H9 (cell line): ENCODE results near the gene WSB1. TPM values are rescaled to one million over a fixed set of nuclear protein-coding genes. Genes with fewer than 3 reads are reported as not detected.

Experiments used
- DNase-seq: peaks from one replicate; pipeline ENCODE4 v3.0.0-alpha.2; 2017
- H2AFZ ChIP-seq: one replicate; pipeline ENCODE4 v1.6.1; 2013; ENCODE audit warnings: mild to moderate bottlenecking, low read length, control low read depth, moderate library complexity
- H2AK5ac ChIP-seq: 2 replicates; pipeline ENCODE4 v1.6.1; 2013; ENCODE audit warnings: low read length, control low read depth, mixed read lengths; ENCODE audit not compliant: insufficient read length
- H2BK120ac ChIP-seq: one replicate; pipeline ENCODE4 v1.6.1; 2013; ENCODE audit warnings: low read depth, mild to moderate bottlenecking, low read length, control low read depth, inconsistent platforms; ENCODE audit not compliant: poor library complexity, severe bottlenecking
- H2BK12ac ChIP-seq: 2 replicates; pipeline ENCODE4 v1.6.1; 2013; ENCODE audit warnings: low read length, control low read depth, mixed read lengths, low read depth; ENCODE audit not compliant: insufficient read length
- H2BK15ac ChIP-seq: 2 replicates; pipeline ENCODE4 v1.6.1; 2013; ENCODE audit warnings: low read depth, low read length, control low read depth
- H2BK20ac ChIP-seq: one replicate; pipeline ENCODE4 v1.6.1; 2013; ENCODE audit warnings: low read depth, mild to moderate bottlenecking, low read length, control low read depth, inconsistent platforms; ENCODE audit not compliant: poor library complexity, severe bottlenecking
- H2BK5ac ChIP-seq: 2 replicates; pipeline ENCODE4 v1.6.1; 2013; ENCODE audit warnings: low read length, control low read depth, mixed read lengths; ENCODE audit not compliant: insufficient read length
- H3K14ac ChIP-seq: 2 replicates; pipeline ENCODE4 v1.6.1; 2013; ENCODE audit warnings: low read length, control low read depth; ENCODE audit not compliant: insufficient read depth
- H3K18ac ChIP-seq: 2 replicates; pipeline ENCODE4 v1.6.1; 2013; ENCODE audit warnings: low read depth, mild to moderate bottlenecking, mixed read lengths, low read length, control low read depth; ENCODE audit not compliant: insufficient read length
- H3K23ac ChIP-seq: 2 replicates; pipeline ENCODE4 v1.6.1; 2013; ENCODE audit warnings: low read length, control low read depth, mixed read lengths, low read depth; ENCODE audit not compliant: insufficient read length
- H3K23me2 ChIP-seq: 2 replicates; pipeline ENCODE4 v1.6.1; 2013; ENCODE audit warnings: low read depth, mild to moderate bottlenecking, mixed read lengths, low read length, control low read depth; ENCODE audit not compliant: insufficient read length, poor library complexity, severe bottlenecking
- H3K27ac ChIP-seq: 2 replicates; pipeline ENCODE4 v1.5.1; 2013; ENCODE audit warnings: low read length, control low read depth, mixed read lengths, low read depth; ENCODE audit not compliant: insufficient read length
- H3K27me3 ChIP-seq: 2 replicates; pipeline ENCODE4 v1.6.1; 2013; ENCODE audit warnings: low read length, control low read depth, inconsistent platforms; ENCODE audit not compliant: insufficient read depth
- H3K4ac ChIP-seq: 2 replicates; pipeline ENCODE4 v1.6.1; 2013; ENCODE audit warnings: low read depth, mild to moderate bottlenecking, control low read depth, inconsistent platforms, low read length, moderate library complexity
- H3K4me1 ChIP-seq: 2 replicates; pipeline ENCODE4 v1.6.1; 2013; ENCODE audit warnings: low read length, control low read depth, inconsistent platforms; ENCODE audit not compliant: insufficient read depth
- H3K4me2 ChIP-seq: 2 replicates; pipeline ENCODE4 v1.6.1; 2013; ENCODE audit warnings: low read length, control low read depth, mixed read lengths; ENCODE audit not compliant: insufficient read length, insufficient read depth
- H3K56ac ChIP-seq: 2 replicates; pipeline ENCODE4 v1.6.1; 2013; ENCODE audit warnings: low read depth, mild to moderate bottlenecking, mixed read lengths, low read length, control low read depth; ENCODE audit not compliant: insufficient read length
- H3K79me1 ChIP-seq: 2 replicates; pipeline ENCODE4 v1.6.1; 2013; ENCODE audit warnings: low read depth, mild to moderate bottlenecking, moderate library complexity, low read length, control low read depth, inconsistent platforms; ENCODE audit not compliant: insufficient read depth, poor library complexity, severe bottlenecking
- H3K79me2 ChIP-seq: 2 replicates; pipeline ENCODE4 v1.6.1; 2013; ENCODE audit warnings: low read length, control low read depth, inconsistent platforms; ENCODE audit not compliant: insufficient read depth
- H3K9ac ChIP-seq: 2 replicates; pipeline ENCODE4 v1.6.1; 2013; ENCODE audit warnings: low read length, control low read depth, mixed read lengths; ENCODE audit not compliant: insufficient read length; ENCODE audit errors: extremely low read depth
- H3K9me3 ChIP-seq: one replicate; pipeline ENCODE4 v1.6.1; 2013; ENCODE audit warnings: low read depth, low read length, inconsistent platforms; ENCODE audit not compliant: control insufficient read depth
- H3T11ph ChIP-seq: one replicate; pipeline ENCODE4 v1.6.1; 2013; ENCODE audit warnings: mild to moderate bottlenecking, low read length, control low read depth, inconsistent platforms
- H4K20me1 ChIP-seq: one replicate; pipeline ENCODE4 v1.6.1; 2013; ENCODE audit not compliant: control insufficient read depth, insufficient read length, insufficient read depth
- H4K5ac ChIP-seq: 2 replicates; pipeline ENCODE4 v1.6.1; 2013; ENCODE audit warnings: low read depth, mild to moderate bottlenecking, mixed read lengths, low read length, control low read depth; ENCODE audit not compliant: insufficient read length
- H4K8ac ChIP-seq: replicated peaks from 2 replicates; pipeline ENCODE4 v1.6.1; 2013; ENCODE audit warnings: low read length, control low read depth, mixed read lengths, low read depth; ENCODE audit not compliant: insufficient read length
- H4K91ac ChIP-seq: 2 replicates; pipeline ENCODE4 v1.6.1; 2013; ENCODE audit warnings: low read depth, mild to moderate bottlenecking, moderate library complexity, mixed read lengths, low read length, control low read depth; ENCODE audit not compliant: insufficient read length
- H3K27ac Mint-ChIP-seq, 3 experiments: 2 replicates in 2 of 3; 3 replicates in 1 of 3; pipeline ENCODE4 v1.8.0; 2020 to 2021; ENCODE audit warnings: mixed read lengths in 3 of 3, mild to moderate bottlenecking in 1 of 3, moderate library complexity in 1 of 3
- H3K27me3 Mint-ChIP-seq: 2 replicates; pipeline ENCODE4 v1.8.0; 2021; ENCODE audit warnings: low read depth, mild to moderate bottlenecking, moderate library complexity, mixed read lengths
- H3K36me3 Mint-ChIP-seq, 3 experiments: 2 replicates in 2 of 3; 3 replicates in 1 of 3; pipeline ENCODE4 v1.8.0; 2020 to 2021; ENCODE audit warnings: low read depth in 3 of 3, mixed read lengths in 3 of 3; ENCODE audit not compliant: insufficient read depth in 1 of 3
- H3K4me1 Mint-ChIP-seq, 2 experiments: 2 replicates each; pipeline ENCODE4 v1.8.0; 2020; ENCODE audit warnings: mixed read lengths in 2 of 2
- H3K4me3 Mint-ChIP-seq, 2 experiments: 2 replicates in 1 of 2; 3 replicates in 1 of 2; pipeline ENCODE4 v1.8.0; 2020 to 2021; ENCODE audit warnings: mild to moderate bottlenecking in 2 of 2, mixed read lengths in 2 of 2, moderate library complexity in 1 of 2
- H3K9me3 Mint-ChIP-seq, 2 experiments: 2 replicates in 1 of 2; 3 replicates in 1 of 2; pipeline ENCODE4 v1.8.0; 2020; ENCODE audit warnings: mild to moderate bottlenecking in 2 of 2, mixed read lengths in 2 of 2, moderate library complexity in 1 of 2
- CTCF ChIP-seq: fragments of 200-600 bp; sonication (generic); conservative IDR thresholded peaks from 3 replicates; pipeline ENCODE4 v1.8.0; 2021; ENCODE audit warnings: antibody characterized with exemption, mild to moderate bottlenecking
- WGBS: extraction: QIAGEN DNeasy Blood & Tissue Kit; methylation state at CpG from one replicate; pipeline ENCODE4 v1.1.7; 2013; ENCODE audit warnings: missing lambda C conversion rate, low lambda C conversion rate, mixed read lengths; ENCODE audit not compliant: insufficient read length; ENCODE audit errors: extremely low coverage; 5-methylcytosine and 5-hydroxymethylcytosine counted together
- total RNA-seq: library from RNA; stranded (reverse); gene quantifications from 2 replicates; pipeline ENCODE4 v1.2.1, GENCODE V29; 2021

Gene WSB1
- total RNA-seq, 1 experiment from 2014 or later, result 187 TPM

- no peak overlapping the region for H2BK5ac ChIP-seq
- no peak overlapping the region for H2AFZ ChIP-seq
- Mint-ChIP-seq H3K36me3 (no peaks in the 10 kb centered on the region), H3K9me3 (no peaks in the 10 kb centered on the region), H3K4me3 (no peak overlapping the region), H3K27ac (no peak overlapping the region), H3K4me1 (peaks cover 0 to 5% of the 10 kb centered on the region in 2 experiments; a peak in 3 of 4 replicates), H3K27me3 (no peaks in the 10 kb centered on the region)
- H3K9me3 ChIP-seq, result no peaks in the 10 kb centered on the region
- no peak overlapping the region for H3K56ac ChIP-seq
- H3K4me2 ChIP-seq, result no peak overlapping the region
- no peak overlapping the region for H3K14ac ChIP-seq
- no peak overlapping the region for H3K18ac ChIP-seq
- H3K27me3 ChIP-seq, result no peaks in the 10 kb centered on the region
- H4K5ac ChIP-seq, result no peak overlapping the region
- no peaks in the 10 kb centered on the region for H3K23me2 ChIP-seq
- no peak overlapping the region for H3K27ac ChIP-seq
- H2BK15ac ChIP-seq, result no peak overlapping the region
- H3K4me1 ChIP-seq, result no peaks in the 10 kb centered on the region
- no peak overlapping the region for H2BK20ac ChIP-seq
- H3K23ac ChIP-seq, result no peak overlapping the region
- no peak overlapping the region for H4K8ac ChIP-seq
- H3K79me1 ChIP-seq, result no peaks in the 10 kb centered on the region
- no peak overlapping the region for H2AK5ac ChIP-seq
- H3K4ac ChIP-seq, result no peak overlapping the region
- TF ChIP-seq CTCF, result no peak
- WGBS, result no CpG with 5 or more reads among the region's 2 CpGs
- H2BK120ac ChIP-seq, result no peak overlapping the region
- no peak overlapping the region for H3K9ac ChIP-seq
- DNase-seq, result no peak
- H3K79me2 ChIP-seq, result no peaks in the 10 kb centered on the region
- no peak overlapping the region for H2BK12ac ChIP-seq
- H3T11ph ChIP-seq, result no peak overlapping the region
- no peak overlapping the region for H4K91ac ChIP-seq
- no peaks in the 10 kb centered on the region for H4K20me1 ChIP-seq
Observed at GRCh38 chr17:27285516-27285915, 8.4 kb upstream of the WSB1 start.
